Measurements from ENCODE around the gene TOMM20L. TPM values are rescaled to one million over a fixed set of nuclear protein-coding genes. Genes with fewer than 3 reads are reported as not detected.

The TOMM20L gene
- total and polyA plus RNA-seq, 4 donors = 0.74 TPM; not detected in 3

DNA sequence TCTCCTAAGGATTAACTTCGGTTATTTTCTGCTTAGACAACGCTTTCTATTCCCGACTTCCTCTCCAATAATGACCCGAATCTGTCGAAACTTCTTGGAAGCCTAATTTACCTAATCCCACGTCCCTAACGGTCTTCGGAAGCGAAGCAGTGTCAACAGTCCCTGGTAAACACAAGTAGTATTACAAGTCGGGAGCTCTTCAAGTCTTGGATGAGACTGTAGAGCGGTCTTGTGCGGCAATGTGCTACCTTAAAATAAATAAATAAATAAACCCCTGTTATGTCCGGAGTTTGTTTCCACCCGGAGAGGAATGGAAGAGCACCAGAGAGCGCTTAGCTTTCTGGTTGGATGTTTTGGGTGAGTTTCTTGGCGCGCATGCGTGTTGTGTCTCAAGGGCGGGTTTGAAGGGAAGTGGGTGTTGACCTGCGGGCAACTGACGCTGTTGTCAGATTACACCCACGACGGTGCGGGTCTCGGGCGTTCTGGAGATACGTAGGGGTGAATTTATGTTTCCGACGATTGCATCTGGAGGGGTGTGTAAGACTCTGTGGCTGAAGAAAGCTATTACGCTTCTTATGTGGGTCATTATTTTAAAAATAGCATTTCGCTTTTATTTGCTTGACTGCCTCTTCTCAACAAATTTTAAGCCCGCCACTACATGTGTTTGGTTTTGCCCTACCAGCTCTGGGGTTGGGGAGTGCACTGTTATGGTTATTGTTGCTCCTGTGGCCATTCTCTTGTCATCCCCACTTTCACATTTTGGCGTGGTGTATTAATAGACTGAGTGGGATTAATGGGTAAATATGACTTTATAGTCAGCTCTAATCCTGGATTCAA lies 31.8 kb downstream of the TOMM20L start, which contains the start of the genes KIAA0586 and TIMM9:
KIAA0586 (plus strand) TSS at position 439 of the 837 bp plus-strand sequence. CDS start 546 bp downstream, outside the sequence.
TIMM9 (minus strand) TSS at position 251 of the 837 bp plus-strand sequence. CDS start 15,586 bp downstream, outside the sequence.
- ATAC-seq (ENCODE audit: insufficient read depth, low FRiP score) (peak; percentile 100), DNase-seq (peak; percentile 98 to 100 (median 99))
- 0% methylated on average over 33 of the region's 33 CpGs for WGBS, 2 donors
- peaks cover 0 to 16% (median 3%) of the 10 kb centered on the region in 5 donors for H3K4me1 ChIP-seq (ENCODE audit: control insufficient read depth in 5 of 5, insufficient read depth in 5 of 5, low read length in 5 of 5)
- H3K9me3 ChIP-seq (ENCODE audit: control insufficient read depth in 4 of 4, insufficient read depth in 3 of 4, low read length in 3 of 4) = no peaks in the 10 kb centered on the region
- peak within 1 kb of the TSS; percentile 94 for H3K4me3 ChIP-seq
- peak within 1 kb of the TSS; percentile 84 to 97 for H3K9ac ChIP-seq (ENCODE audit: insufficient read depth in 1 of 2, low read length in 2 of 2)
- H3K36me3 ChIP-seq (ENCODE audit: control insufficient read depth in 4 of 4, insufficient read depth in 4 of 4, low read length in 4 of 4) = peaks cover 2 to 8% (median 8%) of the 10 kb centered on the region in 4 donors
- H3K27me3 ChIP-seq (ENCODE audit: control insufficient read depth in 3 of 3, insufficient read depth in 3 of 3, low read length in 2 of 3) = no peaks in the 10 kb centered on the region
- TF ChIP-seq, protein P1, sequence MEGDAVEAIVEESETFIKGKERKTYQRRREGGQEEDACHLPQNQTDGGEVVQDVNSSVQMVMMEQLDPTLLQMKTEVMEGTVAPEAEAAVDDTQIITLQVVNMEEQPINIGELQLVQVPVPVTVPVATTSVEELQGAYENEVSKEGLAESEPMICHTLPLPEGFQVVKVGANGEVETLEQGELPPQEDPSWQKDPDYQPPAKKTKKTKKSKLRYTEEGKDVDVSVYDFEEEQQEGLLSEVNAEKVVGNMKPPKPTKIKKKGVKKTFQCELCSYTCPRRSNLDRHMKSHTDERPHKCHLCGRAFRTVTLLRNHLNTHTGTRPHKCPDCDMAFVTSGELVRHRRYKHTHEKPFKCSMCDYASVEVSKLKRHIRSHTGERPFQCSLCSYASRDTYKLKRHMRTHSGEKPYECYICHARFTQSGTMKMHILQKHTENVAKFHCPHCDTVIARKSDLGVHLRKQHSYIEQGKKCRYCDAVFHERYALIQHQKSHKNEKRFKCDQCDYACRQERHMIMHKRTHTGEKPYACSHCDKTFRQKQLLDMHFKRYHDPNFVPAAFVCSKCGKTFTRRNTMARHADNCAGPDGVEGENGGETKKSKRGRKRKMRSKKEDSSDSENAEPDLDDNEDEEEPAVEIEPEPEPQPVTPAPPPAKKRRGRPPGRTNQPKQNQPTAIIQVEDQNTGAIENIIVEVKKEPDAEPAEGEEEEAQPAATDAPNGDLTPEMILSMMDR (IDR thresholded peaks at IDR 0.05; ENCODE audit: control extremely low read depth, extremely low read depth) = no peak
- H3K27ac ChIP-seq (ENCODE audit: low read depth in 1 of 2, low read length in 1 of 2) = peak within 1 kb of the TSS; percentile 97 to 98

DNA sequence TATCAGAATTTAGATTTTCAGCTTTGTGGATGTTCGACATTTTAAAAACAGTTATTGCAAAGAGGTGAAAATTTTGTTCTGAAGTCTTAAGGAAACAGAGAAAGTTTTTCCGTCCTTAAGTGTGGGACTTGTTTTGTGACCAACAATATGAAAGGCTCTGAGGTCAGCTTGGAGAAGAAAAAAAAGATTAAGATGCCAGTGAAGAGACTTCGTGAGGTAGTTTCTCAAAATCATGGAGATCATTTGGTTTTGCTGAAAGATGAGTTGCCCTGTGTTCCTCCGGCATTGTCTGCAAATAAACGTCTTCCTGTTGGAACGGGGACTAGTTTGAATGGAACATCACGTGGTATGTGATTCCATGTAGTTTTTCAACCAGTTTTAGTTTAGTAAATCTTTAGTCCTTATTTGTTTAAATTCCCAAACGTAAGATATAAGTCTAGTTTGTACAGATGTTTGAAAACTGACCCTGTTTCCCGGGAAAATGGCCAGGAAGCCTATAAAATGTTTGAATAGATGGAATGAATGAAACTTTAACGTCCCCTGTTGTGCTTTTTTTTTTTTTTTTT lies 32.5 kb downstream of the TOMM20L start:
- ATAC-seq (ENCODE audit: insufficient read depth, low FRiP score) = no peak

DNA sequence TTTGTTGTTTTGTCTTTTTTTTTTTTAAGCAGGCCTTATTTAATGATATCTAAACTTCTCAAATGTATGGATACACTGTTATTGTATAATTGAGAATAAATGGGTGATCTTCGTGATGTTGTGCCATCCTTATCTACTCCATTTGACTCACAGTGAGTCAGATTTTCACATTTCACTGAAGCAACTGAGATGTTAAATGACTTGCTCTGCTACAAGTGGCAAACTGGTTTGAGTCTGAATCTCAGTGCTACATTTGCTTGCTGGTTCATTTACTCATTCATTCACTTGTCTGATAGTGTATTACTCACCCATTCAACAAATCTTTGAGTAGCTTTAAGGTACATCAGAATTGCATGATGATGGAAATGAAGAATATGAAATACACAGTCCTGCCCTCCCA lies 34.4 kb downstream of the TOMM20L start:
- TF ChIP-seq, protein P1 (IDR thresholded peaks at IDR 0.05; ENCODE audit: control extremely low read depth, extremely low read depth) = no peak
- H3K9me3 ChIP-seq (ENCODE audit: control insufficient read depth in 4 of 4, insufficient read depth in 3 of 4, low read length in 3 of 4) = no peaks in the 10 kb centered on the region
- H3K27me3 ChIP-seq (ENCODE audit: control insufficient read depth in 3 of 3, insufficient read depth in 3 of 3, low read length in 2 of 3) = no peaks in the 10 kb centered on the region
- H3K9ac ChIP-seq (ENCODE audit: insufficient read depth in 1 of 2, low read length in 2 of 2) = no peak overlapping the region
- ATAC-seq (ENCODE audit: insufficient read depth, low FRiP score) (no peak), DNase-seq (no peak)
- no peak overlapping the region for H3K27ac ChIP-seq (ENCODE audit: low read depth in 1 of 2, low read length in 1 of 2)
- peaks cover 0 to 16% (median 3%) of the 10 kb centered on the region in 5 donors for H3K4me1 ChIP-seq (ENCODE audit: control insufficient read depth in 5 of 5, insufficient read depth in 5 of 5, low read length in 5 of 5)
- H3K4me3 ChIP-seq = no peak overlapping the region
- WGBS, 2 donors = 80 to 88% methylated on average over 1 of the region's 1 CpG
- peaks cover 4 to 12% (median 10%) of the 10 kb centered on the region in 4 donors for H3K36me3 ChIP-seq (ENCODE audit: control insufficient read depth in 4 of 4, insufficient read depth in 4 of 4, low read length in 4 of 4)

More for the DNA sequence above, 32.5 kb downstream of the TOMM20L start:
- H3K36me3 ChIP-seq (ENCODE audit: control insufficient read depth in 4 of 4, insufficient read depth in 4 of 4, low read length in 4 of 4) = peaks cover 0 to 8% (median 6%) of the 10 kb centered on the region in 4 donors
- TF ChIP-seq, protein P1 (IDR thresholded peaks at IDR 0.05; ENCODE audit: control extremely low read depth, extremely low read depth) = no peak
- H3K9ac ChIP-seq (ENCODE audit: insufficient read depth in 1 of 2, low read length in 2 of 2) = peak overlapping the region; percentile 60 to 97
- peak overlapping the region in 1 of 2 donors; percentile 98 for H3K27ac ChIP-seq (ENCODE audit: low read depth in 1 of 2, low read length in 1 of 2)
- WGBS, 2 donors = 0 to 1% methylated on average over 10 of the region's 10 CpGs
- DNase-seq = peak; percentile 37 to 80 (median 74)
- H3K27me3 ChIP-seq (ENCODE audit: control insufficient read depth in 3 of 3, insufficient read depth in 3 of 3, low read length in 2 of 3) = no peaks in the 10 kb centered on the region
- no peaks in the 10 kb centered on the region for H3K9me3 ChIP-seq (ENCODE audit: control insufficient read depth in 4 of 4, insufficient read depth in 3 of 4, low read length in 3 of 4)
- H3K4me3 ChIP-seq = peak overlapping the region; percentile 35
- peaks cover 0 to 16% (median 3%) of the 10 kb centered on the region in 5 donors for H3K4me1 ChIP-seq (ENCODE audit: control insufficient read depth in 5 of 5, insufficient read depth in 5 of 5, low read length in 5 of 5)

All from lung (tissue), 12 donors.